K562 (cell line): ENCODE data around the gene IFNGR1. TPM values are rescaled to one million over a fixed set of nuclear protein-coding genes. Genes with fewer than 3 reads are reported as not detected.

Experiments used
- ATAC-seq: fragments of 200-7000 bp; cut with Tn5 transposase; 3 replicates; pipeline ENCODE4 v1.9.1; 2020; ENCODE audit warnings: moderate library complexity
- BruUV-seq: library from RNA; stranded (reverse); fragments of 400-500 nt; replicated peaks from 2 replicates; lab custom pipeline; 2021; lab: Mats Ljungman, UMichigan
- CTCF ChIA-PET: fragments of 300-600 bp; formaldehyde crosslinking; extraction: SDS; loops from one replicate; lab custom pipeline; 2021; ENCODE audit warnings: low intra/inter-chr PET ratio; lab: Yijun Ruan, JAX
- POLR2A ChIA-PET: fragments of 300-600, 350-650 bp; sonication (Branson Sonifier 250); formaldehyde crosslinking; extraction: SDS; loops from one replicate; lab custom pipeline; 2021; ENCODE audit warnings: antibody characterized with exemption, inconsistent platforms; lab: Yijun Ruan, JAX
- DNase-seq, 4 experiments: peaks; one replicate each; pipeline versions ENCODE4 v3.0.0 to v3.0.0-alpha.2; 2011 to 2018; ENCODE audit warnings: low spot score in 3 of 4, mixed read lengths in 3 of 4; ENCODE audit errors: extremely low read depth in 1 of 4
- FAIRE-seq: peaks from 2 replicates; lab custom pipeline; 2011; peaks lifted over from hg19 to GRCh38; lab: Jason Lieb, UNC
- H2AFZ ChIP-seq: 2 replicates; pipeline ENCODE4 v1.6.0; 2011; ENCODE audit warnings: low read depth, low read length, control low read depth, inconsistent platforms
- H3K27ac ChIP-seq: fragments of 200-600 bp; 3 replicates; pipeline ENCODE4 v1.8.0; 2011; ENCODE audit warnings: low read depth, mild to moderate bottlenecking, control low read depth, inconsistent platforms, low read length, moderate library complexity, mixed read lengths; ENCODE audit errors: extremely low read depth
- H3K27me3 ChIP-seq, 2 experiments: fragments of 300-600 bp in 1 of 2; 2 replicates in 1 of 2; 3 replicates in 1 of 2; pipeline versions ENCODE4 v1.6.0 to v1.8.0; 2011; ENCODE audit warnings: inconsistent platforms in 2 of 2, low read length in 2 of 2, mild to moderate bottlenecking in 1 of 2, mixed read lengths in 1 of 2, moderate library complexity in 1 of 2; ENCODE audit not compliant: control insufficient read depth in 2 of 2, insufficient read depth in 2 of 2
- H3K36me3 ChIP-seq: fragments of 300-600 bp; 3 replicates; pipeline ENCODE4 v1.8.0; 2011; ENCODE audit warnings: mild to moderate bottlenecking, low read length, inconsistent platforms; ENCODE audit not compliant: control insufficient read depth, insufficient read depth
- H3K4me1 ChIP-seq, 2 experiments: fragments of 200-600 bp in 1 of 2; replicated peaks in 1 of 2; 2 replicates in 1 of 2; 3 replicates in 1 of 2; pipeline versions ENCODE4 v1.5.1 to v1.8.0; 2011; ENCODE audit warnings: inconsistent platforms in 2 of 2, low read length in 2 of 2, mild to moderate bottlenecking in 1 of 2, mixed read lengths in 1 of 2, moderate library complexity in 1 of 2; ENCODE audit not compliant: control insufficient read depth in 2 of 2, insufficient read depth in 2 of 2
- H3K4me2 ChIP-seq: 2 replicates; pipeline ENCODE4 v1.6.1; 2011; ENCODE audit warnings: low read length, control low read depth, inconsistent platforms, mixed read lengths; ENCODE audit not compliant: insufficient read depth
- H3K4me3 ChIP-seq: fragments of 200-600 bp; sonication (generic), shearing (Covaris generic); 2 replicates; pipeline ENCODE4 v1.5.1; 2016; ENCODE audit warnings: control low read depth, inconsistent platforms
- H3K79me2 ChIP-seq: fragments of 200-600 bp; 3 replicates; pipeline ENCODE4 v1.8.0; 2011; ENCODE audit warnings: low read length, inconsistent platforms; ENCODE audit not compliant: control insufficient read depth, insufficient read depth
- H3K9ac ChIP-seq, 2 experiments: 2 replicates each; pipeline versions ENCODE4 v1.6.0 to v1.6.1; 2011; ENCODE audit warnings: low read depth in 2 of 2, low read length in 2 of 2, control low read depth in 1 of 2, inconsistent platforms in 1 of 2, mild to moderate bottlenecking in 1 of 2, mixed read lengths in 1 of 2; ENCODE audit not compliant: insufficient read depth in 1 of 2
- H3K9me1 ChIP-seq: one replicate; pipeline ENCODE4 v1.6.0; 2011; ENCODE audit warnings: inconsistent platforms, mild to moderate bottlenecking, low read length, moderate library complexity; ENCODE audit not compliant: control insufficient read depth, insufficient read depth
- H3K9me3 ChIP-seq: replicated peaks from 2 replicates; pipeline ENCODE4 v1.5.1; 2011; ENCODE audit warnings: low read depth, low read length, inconsistent platforms; ENCODE audit not compliant: control insufficient read depth, insufficient read depth
- H4K20me1 ChIP-seq: replicated peaks from 2 replicates; pipeline ENCODE4 v1.6.1; 2011; ENCODE audit warnings: low read length, inconsistent platforms, mixed read lengths; ENCODE audit not compliant: control insufficient read depth, insufficient read depth
- BCL6 ChIP-seq: fragments of 250-450 bp; sonication (Bioruptor Pico); IDR thresholded peaks from 2 replicates; pipeline ENCODE4 v1.4.0; 2020
- CXXC5 ChIP-seq: fragments of 250-450 bp; sonication (Bioruptor Pico); IDR thresholded peaks from 2 replicates; pipeline ENCODE4 v1.8.0; 2022; ENCODE audit warnings: inconsistent platforms, mild to moderate bottlenecking, moderate library complexity
- KDM1A ChIP-seq, 2 experiments: fragments of 450-650 bp; IDR thresholded peaks; 2 replicates each; pipeline ENCODE4 v1.6.1; 2016; ENCODE audit warnings: mild to moderate bottlenecking in 2 of 2
- RBM22 ChIP-seq: fragments of 200-400 bp; formaldehyde crosslinking; IDR thresholded peaks from 2 replicates; pipeline ENCODE4 v1.6.1; 2018; ENCODE audit warnings: low read length, low read depth; ENCODE audit not compliant: poor library complexity, severe bottlenecking
- ZFX ChIP-seq: sonication (generic); formaldehyde crosslinking; IDR thresholded peaks from 2 replicates; pipeline ENCODE4 v1.8.0; 2022; ENCODE audit warnings: mild to moderate bottlenecking, missing genetic modification reagents, moderate library complexity
- WGBS: fragments of 100-300 bp; shearing (Covaris generic); methylation state at CpG from one replicate; pipeline ENCODE4 v1.1.6; 2016; ENCODE audit warnings: low coverage, mixed read lengths; ENCODE audit not compliant: insufficient coverage; ENCODE audit errors: missing lambda C conversion rate; 5-methylcytosine and 5-hydroxymethylcytosine counted together
- in situ Hi-C: fragments of 300-500 bp; cut with MboI; formaldehyde crosslinking; loops from 4 replicates; pipeline ENCODE4 v1.15.0; 2018; ENCODE audit warnings: inconsistent platforms, mixed read lengths
- intact Hi-C: fragments of 100-400 bp; cut with micrococcal nuclease; formaldehyde crosslinking; loops from 2 replicates; pipeline ENCODE4 v1.14.2; 2022
- polyA plus RNA-seq, 8 experiments: library from polyadenylated mRNA; depleted of rRNA in 4 of 8; stranded (reverse) in 5 of 8; unstranded in 3 of 8; fragments of >200 nt; fragmentation: Nextera tagmentation in 2 of 8; fragmentation: Illumina TruSeq in 1 of 8; extraction: Ambion mirVana in 2 of 8; extraction: Trizol in 1 of 8; gene quantifications; 2 replicates each; pipeline versions ENCODE4 v1.2.1 to v1.2.3, GENCODE V29; 2011 to 2014; ENCODE audit warnings: inconsistent platforms in 1 of 8, missing spikeins in 1 of 8
- total RNA-seq, 7 experiments: library from RNA; depleted of rRNA in 6 of 7; stranded (reverse); fragments of >200 nt in 6 of 7; fragmentation: Illumina TruSeq in 2 of 7; extraction: Trizol in 2 of 7; gene quantifications; 2 replicates each; pipeline versions ENCODE4 v1.2.1 to v1.2.3, GENCODE V29; 2011 to 2021; ENCODE audit warnings: low replicate concordance in 1 of 7
- TF ChIP-seq, protein P1 (sequence below): fragments of 450-650 bp; formaldehyde crosslinking; IDR thresholded peaks from 2 replicates; pipeline ENCODE4 v1.4.0; 2020; ENCODE audit warnings: mild to moderate bottlenecking, mixed read lengths

Gene IFNGR1
- total and polyA plus RNA-seq, 9 of the 15 experiments (the other 6 are each of a cell fraction or from before 2014, with no cell fraction given), result 14.7 to 47.0 (median 26.7) TPM

DNA sequence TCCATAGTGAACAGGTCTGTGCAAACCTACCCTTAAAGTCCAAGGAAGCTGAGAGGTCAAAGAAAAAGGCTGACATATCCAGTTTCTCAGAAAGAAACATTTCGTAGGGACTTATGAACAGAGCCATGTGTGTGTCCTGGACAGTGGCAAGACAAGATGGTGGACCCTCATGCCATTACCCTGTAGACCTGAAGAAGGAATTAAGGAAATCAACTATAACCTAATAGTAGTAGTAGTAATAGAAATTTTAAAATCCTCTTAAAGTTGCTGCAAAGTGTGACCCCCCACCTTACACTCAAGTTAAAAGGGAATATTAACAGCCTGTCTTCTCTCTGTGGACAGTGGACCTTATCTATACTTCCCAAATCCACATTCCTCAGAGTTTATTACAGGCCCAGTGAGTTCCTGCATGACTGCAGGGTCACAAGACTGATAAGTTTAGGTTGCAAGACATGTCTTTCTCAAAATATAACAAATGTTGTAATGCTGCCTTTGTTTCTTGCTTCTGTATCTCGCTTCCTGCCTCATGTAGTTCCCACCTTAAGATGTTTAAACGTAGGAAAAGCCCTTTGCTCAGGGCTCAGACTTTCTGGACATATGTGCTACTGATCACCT is 56.4 kb downstream of the IFNGR1 start (continued):
- no peak for TF ChIP-seq BCL6
- TF ChIP-seq CXXC5 (CRISPR knock-in tag), result peak; percentile 49
- no peak for TF ChIP-seq RBM22
- TF ChIP-seq, protein P1, sequence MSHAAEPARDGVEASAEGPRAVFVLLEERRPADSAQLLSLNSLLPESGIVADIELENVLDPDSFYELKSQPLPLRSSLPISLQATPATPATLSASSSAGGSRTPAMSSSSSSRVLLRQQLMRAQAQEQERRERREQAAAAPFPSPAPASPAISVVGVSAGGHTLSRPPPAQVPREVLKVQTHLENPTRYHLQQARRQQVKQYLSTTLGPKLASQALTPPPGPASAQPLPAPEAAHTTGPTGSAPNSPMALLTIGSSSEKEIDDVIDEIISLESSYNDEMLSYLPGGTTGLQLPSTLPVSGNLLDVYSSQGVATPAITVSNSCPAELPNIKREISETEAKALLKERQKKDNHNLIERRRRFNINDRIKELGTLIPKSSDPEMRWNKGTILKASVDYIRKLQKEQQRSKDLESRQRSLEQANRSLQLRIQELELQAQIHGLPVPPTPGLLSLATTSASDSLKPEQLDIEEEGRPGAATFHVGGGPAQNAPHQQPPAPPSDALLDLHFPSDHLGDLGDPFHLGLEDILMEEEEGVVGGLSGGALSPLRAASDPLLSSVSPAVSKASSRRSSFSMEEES (CRISPR knock-in tag), result peak; percentile 42; the same call in 1 of the 2 replicates
- TF ChIP-seq ZFX (CRISPR knock-in tag), result peak; percentile 52; the same call in 1 of the 2 replicates
- TF ChIP-seq, all 486 proteins: peak for 53

DNA sequence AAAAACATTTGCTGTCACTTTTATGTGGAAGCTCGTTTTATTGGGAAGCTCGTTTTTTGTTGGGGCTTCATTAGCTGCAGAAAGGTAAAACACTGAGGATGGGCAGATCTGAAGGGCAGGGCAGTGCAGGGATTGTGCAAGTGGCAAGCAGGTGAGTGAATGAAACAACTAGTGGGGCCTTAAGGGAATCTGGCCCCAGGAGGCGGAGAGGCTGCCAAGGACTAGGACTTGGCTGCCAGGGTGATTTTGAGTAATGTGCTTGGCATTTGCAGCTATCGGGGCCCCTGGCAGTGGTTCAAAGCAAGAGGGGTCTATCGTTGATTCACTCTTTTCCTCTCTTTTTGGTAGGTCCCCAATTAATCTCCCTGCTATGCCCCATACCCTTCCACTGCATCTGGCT is 57.2 kb downstream of the IFNGR1 start:
- in situ Hi-C loops, result no loop called here
- no peak for TF ChIP-seq KDM1A (IDR thresholded peaks at IDR 0.05)
- POLR2A ChIA-PET, result interaction anchor here (0.8 to 1.5 kb wide), 3 partner anchors 9 to 78 kb away, joined by 3 to 5 read pairs (median 4); no protein-coding TSS in a partner anchor
- Histone ChIP-seq H3K9me1 (no peaks in the 10 kb centered on the region), H3K79me2 (no peaks in the 10 kb centered on the region), H2AFZ (peak overlapping the region; percentile 63), H3K4me2 (no peak overlapping the region), H3K9ac (no peak overlapping the region), H3K27ac (no peak overlapping the region), H3K4me3 (no peak overlapping the region), H3K4me1 (peaks cover 0 to 30% of the 10 kb centered on the region in 2 experiments; a peak in 4 of 5 replicates), H3K9me3 (no peaks in the 10 kb centered on the region; the same call in 1 of the 2 replicates), H3K36me3 (no peaks in the 10 kb centered on the region), H4K20me1 (no peaks in the 10 kb centered on the region), H3K27me3 (no peaks in the 10 kb centered on the region)
- ATAC-seq (no peak), FAIRE-seq (no peak), DNase-seq (no peak)
- CTCF ChIA-PET, result no interaction called here
- intact Hi-C loops, result no loop called here
- no TSS peak for BruUV-seq
- WGBS, result 31% methylated on average over 5 of the region's 5 CpGs
